Lower leg skin (tissue), 3 donors: Measurements from ENCODE around the gene RGSL1.

Experiments used
- POLR2A ChIP-seq, 2 donors: fragments of 450-650 bp; IDR thresholded peaks; one replicate each; pipeline ENCODE4 v1.6.1; 2016 to 2017; ENCODE audit warnings: antibody characterized with exemption in 2 of 2, mild to moderate bottlenecking in 1 of 2, moderate library complexity in 1 of 2
- TF ChIP-seq, protein P1 (sequence below), 3 donors: fragments of 450-650 bp; IDR thresholded peaks; one replicate each; pipeline ENCODE4 v1.5.1; 2016; ENCODE audit warnings: antibody characterized with exemption in 3 of 3, mild to moderate bottlenecking in 3 of 3, moderate library complexity in 2 of 3

DNA sequence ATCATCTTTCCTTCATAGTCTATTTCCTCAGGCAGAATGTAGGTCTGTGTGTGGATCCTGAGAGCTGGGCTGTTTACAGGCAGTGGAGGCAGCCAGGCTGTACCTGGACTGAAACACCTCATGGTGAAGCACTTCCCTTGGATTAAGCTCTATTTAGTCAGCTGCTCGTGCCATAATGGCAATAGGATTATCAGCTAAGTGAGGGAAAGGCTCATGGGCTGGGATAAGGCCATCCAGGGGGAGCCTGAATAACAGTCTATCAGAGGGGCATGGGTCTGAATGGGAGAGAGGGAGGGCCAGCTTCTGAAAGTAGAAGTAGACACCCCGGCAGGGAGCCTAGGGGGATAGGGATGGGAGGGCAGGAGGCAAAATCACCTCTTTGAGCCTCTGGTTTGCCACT, 130.8 kb downstream of the RGSL1 start:
- no peak for TF ChIP-seq POLR2A (IDR thresholded peaks at IDR 0.05)
- TF ChIP-seq, protein P1, sequence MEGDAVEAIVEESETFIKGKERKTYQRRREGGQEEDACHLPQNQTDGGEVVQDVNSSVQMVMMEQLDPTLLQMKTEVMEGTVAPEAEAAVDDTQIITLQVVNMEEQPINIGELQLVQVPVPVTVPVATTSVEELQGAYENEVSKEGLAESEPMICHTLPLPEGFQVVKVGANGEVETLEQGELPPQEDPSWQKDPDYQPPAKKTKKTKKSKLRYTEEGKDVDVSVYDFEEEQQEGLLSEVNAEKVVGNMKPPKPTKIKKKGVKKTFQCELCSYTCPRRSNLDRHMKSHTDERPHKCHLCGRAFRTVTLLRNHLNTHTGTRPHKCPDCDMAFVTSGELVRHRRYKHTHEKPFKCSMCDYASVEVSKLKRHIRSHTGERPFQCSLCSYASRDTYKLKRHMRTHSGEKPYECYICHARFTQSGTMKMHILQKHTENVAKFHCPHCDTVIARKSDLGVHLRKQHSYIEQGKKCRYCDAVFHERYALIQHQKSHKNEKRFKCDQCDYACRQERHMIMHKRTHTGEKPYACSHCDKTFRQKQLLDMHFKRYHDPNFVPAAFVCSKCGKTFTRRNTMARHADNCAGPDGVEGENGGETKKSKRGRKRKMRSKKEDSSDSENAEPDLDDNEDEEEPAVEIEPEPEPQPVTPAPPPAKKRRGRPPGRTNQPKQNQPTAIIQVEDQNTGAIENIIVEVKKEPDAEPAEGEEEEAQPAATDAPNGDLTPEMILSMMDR (IDR thresholded peaks at IDR 0.05) = no peak
